Activated CD4-positive, alpha-beta T cell treated with anti-CD3 and anti-CD28 coated beads, Interleukin-2, amount 50 U/mL, for 1 hour (primary cell): Measurements from ENCODE around the gene WFIKKN1.

ENCODE experiments used
- DNase-seq: peaks from one replicate; pipeline ENCODE4 v3.0.0-alpha.2; 2020

Gene WFIKKN1

DNA sequence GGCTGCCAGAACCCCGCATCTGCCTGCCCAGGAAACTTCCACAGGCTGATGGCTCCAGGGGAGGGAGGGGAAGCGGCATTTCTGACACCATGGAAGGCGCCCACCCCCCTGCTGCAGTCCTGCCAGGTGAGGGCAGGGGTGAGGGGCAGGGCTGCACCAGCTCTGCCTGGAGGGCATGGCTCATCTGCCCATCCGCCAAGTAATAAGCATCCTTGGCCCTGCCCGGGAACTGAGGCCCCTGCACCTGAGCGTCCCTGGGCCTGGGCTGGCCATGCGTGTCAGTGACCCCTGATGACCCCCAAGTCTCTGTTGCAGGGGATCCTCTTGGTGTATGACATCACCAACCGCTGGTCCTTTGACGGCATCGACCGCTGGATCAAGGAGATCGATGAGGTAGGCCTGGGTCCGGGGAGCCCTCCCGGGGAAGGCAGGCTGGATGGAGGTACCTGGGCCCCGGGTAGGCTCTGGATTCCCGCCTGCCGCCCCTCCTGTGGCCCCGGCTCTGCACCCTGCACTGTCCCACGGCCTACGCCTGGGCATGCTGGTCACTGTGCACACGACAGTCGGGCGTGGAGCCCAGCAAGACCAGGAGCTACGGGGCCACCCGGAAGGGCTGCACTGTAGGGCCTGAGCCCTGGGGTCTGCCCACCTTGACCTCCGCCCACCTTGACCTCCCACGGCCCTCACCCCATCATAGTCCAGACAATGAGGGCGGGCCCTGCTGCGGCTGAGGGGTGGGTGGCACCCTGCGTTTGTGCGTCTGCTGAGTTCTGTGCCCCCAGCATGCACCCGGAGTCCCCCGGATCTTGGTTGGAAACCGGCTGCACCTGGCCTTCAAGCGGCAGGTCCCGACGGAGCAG is 5.4 kb upstream of the WFIKKN1 start:
- no peak for DNase-seq

DNA sequence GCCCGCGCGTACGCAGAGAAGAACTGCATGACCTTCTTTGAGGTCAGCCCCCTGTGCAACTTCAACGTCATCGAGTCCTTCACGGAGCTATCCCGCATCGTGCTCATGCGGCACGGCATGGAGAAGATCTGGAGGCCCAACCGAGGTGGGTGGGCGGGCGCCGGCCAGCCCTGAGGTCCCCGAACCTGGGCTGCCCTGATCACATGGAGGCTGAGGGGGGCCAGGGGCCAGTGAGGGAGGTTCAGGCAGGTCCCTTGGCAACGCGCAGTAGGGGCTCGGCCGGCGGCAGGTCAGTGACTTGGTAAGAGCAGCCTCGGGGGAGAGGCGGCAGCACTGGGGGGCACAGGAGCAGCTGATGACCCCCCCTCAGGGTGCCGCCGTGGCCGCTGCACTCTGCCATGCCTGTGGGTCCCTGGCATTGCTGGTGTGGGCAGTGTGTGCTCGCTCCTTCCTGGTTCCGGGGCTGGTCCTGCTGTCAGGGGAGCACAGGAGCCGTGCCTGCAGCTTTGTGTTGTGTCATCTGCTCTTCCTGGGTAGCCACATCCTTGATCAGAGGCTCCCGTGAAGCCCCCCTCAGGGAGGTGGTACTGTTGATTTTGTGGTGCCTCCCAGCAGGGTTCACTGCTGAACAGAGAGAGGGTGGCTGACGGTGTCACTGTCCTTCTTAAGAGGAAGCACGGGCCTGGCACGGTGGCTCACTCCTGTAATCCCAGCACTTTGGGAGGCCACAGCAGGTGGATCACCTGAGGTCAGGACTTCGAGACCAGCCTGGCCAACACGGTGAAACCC is 4.6 kb upstream of the WFIKKN1 start:
- no peak for DNase-seq

DNA sequence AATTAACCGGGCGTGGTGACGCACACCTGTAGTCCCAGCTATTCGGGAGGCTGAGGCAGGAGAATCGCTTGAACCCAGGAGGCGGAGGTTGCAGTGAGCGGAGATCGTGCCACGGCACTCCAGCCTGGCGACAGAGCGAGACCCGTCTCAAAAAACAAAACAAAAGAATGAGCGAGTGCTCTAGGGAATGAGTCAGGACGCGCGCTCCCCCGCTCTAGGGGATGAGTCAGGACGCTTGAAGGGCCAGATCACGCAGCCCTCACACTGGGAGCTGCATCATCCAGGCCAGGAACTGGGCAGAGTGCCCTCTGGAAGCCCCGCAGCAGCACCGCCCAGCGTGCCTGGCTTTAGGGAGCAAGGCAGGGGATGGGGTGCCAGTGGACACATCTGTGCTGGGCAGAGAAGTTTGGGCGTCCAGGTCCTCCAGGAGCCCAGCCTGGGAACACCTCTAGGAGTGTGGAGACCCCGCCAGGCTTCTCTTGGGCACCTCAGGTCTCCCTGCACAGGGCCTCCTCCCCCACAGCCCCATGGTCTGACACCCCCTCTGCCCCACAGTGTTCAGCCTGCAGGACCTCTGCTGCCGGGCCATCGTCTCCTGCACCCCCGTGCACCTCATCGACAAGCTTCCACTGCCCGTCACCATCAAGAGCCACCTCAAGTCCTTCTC is 3.9 kb upstream of the WFIKKN1 start:
- no peak for DNase-seq

- no peak for DNase-seq
These were observed 3.1 kb upstream of the WFIKKN1 start for GRCh38 chr16:627454-628239.

DNA sequence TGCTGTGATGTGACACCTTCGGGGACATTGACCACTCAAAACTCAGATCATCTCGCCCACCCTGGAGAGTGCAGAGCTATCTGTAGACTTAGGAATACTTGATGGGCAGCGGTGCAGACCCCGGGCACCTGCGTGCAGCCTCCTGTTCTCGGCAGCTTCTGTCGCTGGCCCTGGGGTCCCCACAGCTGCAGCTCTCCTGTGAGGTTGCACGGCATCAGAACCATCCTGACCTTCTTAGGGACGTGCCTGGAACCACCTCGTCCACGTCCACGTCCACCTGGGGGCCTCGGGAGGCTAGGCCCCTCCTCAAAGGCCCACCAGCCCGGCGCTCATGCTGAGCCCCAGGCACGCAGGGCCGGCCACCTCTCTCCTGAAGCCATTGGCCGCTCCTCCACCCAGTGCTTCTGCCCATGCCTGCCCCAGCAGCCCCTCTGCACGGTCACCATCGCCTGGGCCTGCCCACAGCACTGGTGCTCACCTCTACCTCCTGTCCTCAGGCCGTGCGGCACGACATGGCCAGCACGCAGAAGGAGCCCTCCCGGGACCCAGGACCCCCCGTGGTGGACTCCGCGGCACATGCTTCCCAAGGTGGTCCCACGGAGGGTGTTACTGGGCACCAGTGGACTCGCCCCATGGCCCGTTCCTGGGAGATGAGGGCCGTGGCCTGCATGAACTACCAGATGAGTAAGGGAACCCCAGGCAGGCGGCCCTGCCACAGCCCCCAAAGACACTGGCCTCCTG is 2.3 kb upstream of the WFIKKN1 start:
- DNase-seq, result no peak

DNA sequence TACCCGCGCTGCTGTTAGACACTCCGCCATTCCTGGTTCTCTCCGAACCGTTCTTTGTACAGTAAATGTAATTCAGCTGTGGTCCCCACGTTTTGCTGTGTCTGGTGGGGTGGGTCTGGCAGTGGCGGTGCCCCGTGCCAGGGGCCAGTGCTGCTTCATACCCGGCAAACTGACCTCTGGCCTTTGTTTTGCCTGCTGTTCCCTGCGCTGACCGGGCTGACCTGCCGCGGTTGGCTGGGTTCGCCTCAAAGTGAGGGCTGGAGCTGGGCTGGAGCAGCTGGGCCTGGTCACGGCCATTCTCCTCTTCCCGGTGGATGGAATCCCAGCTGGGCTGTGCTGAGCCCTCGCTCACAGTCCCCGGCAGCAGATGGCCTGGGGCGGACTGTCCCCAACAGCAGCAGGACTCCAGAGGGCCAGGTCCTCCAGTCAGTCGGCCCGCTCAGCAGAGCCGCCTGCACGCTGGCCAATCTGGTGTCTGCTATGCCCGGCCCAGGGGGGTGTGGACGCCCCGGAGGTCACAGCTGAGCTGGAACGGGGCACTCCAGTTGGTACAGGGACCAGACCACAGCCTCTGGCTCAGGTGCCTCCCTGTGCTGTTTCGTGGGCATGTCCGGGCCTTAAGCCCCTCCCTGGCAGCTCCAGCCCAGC is 1.5 kb upstream of the WFIKKN1 start:
- DNase-seq, result no peak

GRCh38 chr16:629833-630248 is 944 bp upstream of the WFIKKN1 start:
- DNase-seq, result no peak

GRCh38 chr16:630249-630814 is 453 bp upstream of the WFIKKN1 start:
- DNase-seq, result no peak

DNA sequence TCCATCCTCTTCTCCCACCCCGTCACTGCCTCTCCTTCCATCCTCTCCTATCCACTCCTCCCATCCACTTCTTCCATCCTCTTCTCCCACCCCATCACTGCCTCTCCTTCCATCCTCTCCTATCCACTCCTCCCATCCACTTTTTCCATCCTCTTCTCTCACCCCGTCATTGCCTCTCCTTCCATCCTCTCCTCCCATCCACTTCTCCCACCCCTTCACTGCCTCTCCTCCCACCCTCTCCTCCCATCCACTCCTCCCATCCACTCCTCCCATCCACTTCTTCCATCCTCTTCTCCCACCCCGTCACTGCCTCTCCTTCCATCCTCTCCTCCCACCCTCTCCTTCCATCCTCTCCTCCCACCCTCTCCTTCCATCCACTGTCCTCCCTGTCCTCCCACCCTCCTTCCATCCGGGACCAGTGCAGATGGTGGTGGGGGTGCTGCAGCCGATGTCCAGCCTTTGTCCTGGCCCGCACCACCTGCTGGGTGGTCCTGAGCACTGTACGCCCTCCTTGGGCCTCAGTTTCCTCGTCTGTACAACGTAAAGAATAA is 1.1 kb downstream of the WFIKKN1 start:
- DNase-seq, result no peak

DNA sequence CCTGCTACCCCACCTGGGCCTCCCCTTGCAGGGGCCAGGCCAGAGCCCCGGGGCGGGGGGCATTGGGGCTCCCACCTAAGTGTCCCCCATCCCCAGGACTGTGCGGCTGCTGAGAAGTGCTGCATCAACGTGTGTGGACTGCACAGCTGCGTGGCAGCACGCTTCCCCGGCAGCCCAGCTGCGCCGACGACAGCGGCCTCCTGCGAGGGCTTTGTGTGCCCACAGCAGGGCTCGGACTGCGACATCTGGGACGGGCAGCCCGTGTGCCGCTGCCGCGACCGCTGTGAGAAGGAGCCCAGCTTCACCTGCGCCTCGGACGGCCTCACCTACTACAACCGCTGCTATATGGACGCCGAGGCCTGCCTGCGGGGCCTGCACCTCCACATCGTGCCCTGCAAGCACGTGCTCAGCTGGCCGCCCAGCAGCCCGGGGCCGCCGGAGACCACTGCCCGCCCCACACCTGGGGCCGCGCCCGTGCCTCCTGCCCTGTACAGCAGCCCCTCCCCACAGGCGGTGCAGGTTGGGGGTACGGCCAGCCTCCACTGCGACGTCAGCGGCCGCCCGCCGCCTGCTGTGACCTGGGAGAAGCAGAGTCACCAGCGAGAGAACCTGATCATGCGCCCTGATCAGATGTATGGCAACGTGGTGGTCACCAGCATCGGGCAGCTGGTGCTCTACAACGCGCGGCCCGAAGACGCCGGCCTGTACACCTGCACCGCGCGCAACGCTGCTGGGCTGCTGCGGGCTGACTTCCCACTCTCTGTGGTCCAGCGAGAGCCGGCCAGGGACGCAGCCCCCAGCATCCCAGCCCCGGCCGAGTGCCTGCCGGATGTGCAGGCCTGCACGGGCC is 1.9 kb downstream of the WFIKKN1 start:
- no peak for DNase-seq

DNA sequence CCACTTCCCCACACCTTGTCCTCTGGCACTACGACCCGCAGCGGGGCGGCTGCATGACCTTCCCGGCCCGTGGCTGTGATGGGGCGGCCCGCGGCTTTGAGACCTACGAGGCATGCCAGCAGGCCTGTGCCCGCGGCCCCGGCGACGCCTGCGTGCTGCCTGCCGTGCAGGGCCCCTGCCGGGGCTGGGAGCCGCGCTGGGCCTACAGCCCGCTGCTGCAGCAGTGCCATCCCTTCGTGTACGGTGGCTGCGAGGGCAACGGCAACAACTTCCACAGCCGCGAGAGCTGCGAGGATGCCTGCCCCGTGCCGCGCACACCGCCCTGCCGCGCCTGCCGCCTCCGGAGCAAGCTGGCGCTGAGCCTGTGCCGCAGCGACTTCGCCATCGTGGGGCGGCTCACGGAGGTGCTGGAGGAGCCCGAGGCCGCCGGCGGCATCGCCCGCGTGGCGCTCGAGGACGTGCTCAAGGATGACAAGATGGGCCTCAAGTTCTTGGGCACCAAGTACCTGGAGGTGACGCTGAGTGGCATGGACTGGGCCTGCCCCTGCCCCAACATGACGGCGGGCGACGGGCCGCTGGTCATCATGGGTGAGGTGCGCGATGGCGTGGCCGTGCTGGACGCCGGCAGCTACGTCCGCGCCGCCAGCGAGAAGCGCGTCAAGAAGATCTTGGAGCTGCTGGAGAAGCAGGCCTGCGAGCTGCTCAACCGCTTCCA is 2.7 kb downstream of the WFIKKN1 start:
- DNase-seq, result no peak

- no peak for DNase-seq
These were observed 3.4 kb downstream of the WFIKKN1 start for GRCh38 chr16:634051-634670.

- DNase-seq, result no peak
These were observed 4.2 kb downstream of the WFIKKN1 start for GRCh38 chr16:634996-635395.

DNA sequence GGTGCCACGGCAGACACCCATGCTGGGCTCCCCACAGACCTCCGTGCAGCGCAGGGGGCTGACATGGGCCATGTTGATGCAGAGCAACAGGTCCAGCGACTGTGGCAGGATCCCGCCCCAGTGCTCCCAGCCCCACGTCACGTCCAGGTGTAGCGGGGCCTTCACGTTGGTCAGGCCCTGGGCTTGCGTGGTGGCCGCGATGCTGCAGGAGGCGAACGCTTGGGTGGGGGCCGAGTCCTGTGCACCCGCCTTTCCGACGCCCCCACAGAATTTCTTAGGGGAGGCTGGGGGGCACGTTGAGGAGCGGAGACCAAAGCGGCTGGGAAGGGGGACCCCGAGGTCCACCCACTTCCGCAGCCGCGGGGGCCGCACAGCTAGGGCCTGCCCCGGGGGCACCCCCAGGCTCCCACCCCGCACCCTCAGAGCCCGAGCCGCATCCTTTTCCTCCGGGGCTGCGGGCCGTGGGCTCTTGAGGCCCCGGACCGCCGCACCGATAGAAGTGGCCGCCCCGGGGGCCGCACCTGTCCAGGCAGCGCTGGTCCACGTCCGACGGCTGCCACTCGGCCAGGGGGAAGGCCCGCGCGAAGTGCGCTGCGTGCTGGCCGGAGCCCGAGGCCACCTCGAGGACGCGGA is 4.9 kb downstream of the WFIKKN1 start:
- DNase-seq, result no peak

DNA sequence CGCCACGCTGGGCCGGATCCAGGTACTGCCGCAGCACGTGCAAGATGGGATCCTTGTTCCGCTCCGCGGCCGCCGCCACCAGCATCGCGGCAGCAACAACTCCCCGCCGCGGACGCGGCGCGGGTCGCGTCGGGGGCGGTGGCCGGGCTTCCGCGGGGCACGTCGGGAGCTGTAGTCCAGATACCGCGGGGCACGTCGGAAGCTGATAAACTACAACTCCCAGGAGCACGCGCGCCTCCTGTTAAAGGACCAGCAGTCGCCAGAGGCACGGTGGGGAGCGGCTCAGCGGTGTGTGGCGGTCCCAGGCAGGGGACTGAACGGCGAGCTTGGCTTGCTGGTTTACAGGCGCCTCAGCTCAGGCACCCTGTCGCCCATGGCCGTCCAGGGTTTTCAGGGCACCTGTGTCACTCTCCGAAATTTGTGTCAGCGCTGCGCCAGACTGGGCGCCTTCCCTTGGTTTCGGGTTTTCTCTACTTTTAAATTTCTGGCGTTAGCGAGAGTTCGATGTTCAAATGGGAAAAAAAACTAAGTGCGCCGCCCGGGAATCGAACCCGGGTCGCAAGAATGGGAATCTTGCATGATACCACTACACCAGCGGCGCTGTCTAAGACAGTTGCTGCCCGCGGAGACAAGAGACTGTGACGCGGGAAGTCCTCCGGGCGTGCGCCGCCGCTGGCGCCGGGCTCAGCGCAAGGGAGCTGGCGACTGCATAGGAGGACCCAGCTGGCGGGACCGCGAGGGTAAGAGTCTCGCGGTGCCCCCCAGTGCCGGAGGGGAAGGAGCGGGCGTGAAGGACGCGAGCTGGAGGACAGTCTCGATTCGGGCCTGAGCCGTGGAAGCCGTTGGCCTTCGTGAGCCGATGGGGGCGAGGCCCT is 5.7 kb downstream of the WFIKKN1 start, which contains the start of gene METTL26:
METTL26 (minus strand) TSS at position 100 of the 875 bp plus-strand sequence; CDS start at position 85, 15 bp downstream.
- peak; percentile 93 for DNase-seq

DNA sequence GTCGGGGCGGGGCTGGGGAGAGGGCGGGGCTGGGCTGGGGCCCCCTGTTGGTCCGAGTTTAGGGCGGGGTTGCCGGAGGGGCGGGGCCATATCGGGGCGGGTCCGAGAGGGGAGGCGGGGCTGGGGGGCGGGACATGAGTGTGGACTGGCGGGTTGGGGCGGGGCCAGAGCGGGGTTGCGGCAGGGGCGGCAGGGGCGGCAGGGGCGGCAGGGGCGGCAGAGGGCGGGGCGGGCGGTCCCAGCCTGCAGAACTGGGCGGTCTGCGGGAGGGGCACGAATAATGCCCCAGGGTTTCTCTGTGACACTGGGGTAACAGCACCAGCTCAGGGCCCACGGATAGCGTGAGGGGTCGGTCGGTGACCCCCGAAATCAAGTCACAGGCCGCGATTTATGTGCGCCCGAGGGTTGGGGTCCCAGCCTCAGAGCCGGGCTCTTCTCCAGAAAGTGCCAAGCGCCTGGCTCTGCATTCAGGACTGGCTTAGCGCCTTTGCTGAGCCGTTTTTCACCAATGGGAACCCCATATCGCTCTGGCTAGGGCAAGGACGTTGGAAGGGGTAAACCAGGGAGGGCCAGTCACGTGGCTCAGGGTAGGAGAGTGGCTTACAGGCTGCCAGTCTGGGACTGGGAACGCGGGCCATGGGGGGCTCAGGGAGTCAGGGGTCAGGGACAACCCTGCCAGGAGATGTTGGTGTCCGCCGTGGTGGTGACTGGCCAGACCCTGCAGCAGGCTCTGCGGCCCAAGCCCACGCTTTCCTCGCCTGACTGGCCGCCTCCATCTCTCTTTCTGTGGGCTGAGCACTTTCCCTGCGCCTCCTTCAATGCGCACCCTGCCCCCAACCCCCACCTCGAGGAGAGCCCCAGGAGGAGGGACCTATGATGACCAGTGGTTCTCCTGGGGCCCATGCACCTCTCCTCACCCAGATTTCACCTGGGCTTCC is 6.6 kb downstream of the WFIKKN1 start:
- DNase-seq, result peak; percentile 88
